Mammary epithelial cell (primary cell): ENCODE data around the gene CNOT2.

ENCODE experiments used
- EZH2 ChIP-seq: IDR thresholded peaks from 2 replicates; pipeline ENCODE4 v1.6.1; 2012; ENCODE audit warnings: low read length, inconsistent platforms, borderline replicate concordance
- TF ChIP-seq, protein P1 (sequence below), 2 donors: IDR thresholded peaks in 1 of 2; conservative IDR thresholded peaks in 1 of 2; 2 replicates each; pipeline ENCODE4 v1.5.1; 2011 to 2012; ENCODE audit warnings: inconsistent platforms in 2 of 2, low read length in 2 of 2, mild to moderate bottlenecking in 2 of 2, control low read depth in 1 of 2, low read depth in 1 of 2; ENCODE audit not compliant: insufficient read depth in 1 of 2; ENCODE audit errors: extremely low read depth in 1 of 2

- TF ChIP-seq, protein P1, sequence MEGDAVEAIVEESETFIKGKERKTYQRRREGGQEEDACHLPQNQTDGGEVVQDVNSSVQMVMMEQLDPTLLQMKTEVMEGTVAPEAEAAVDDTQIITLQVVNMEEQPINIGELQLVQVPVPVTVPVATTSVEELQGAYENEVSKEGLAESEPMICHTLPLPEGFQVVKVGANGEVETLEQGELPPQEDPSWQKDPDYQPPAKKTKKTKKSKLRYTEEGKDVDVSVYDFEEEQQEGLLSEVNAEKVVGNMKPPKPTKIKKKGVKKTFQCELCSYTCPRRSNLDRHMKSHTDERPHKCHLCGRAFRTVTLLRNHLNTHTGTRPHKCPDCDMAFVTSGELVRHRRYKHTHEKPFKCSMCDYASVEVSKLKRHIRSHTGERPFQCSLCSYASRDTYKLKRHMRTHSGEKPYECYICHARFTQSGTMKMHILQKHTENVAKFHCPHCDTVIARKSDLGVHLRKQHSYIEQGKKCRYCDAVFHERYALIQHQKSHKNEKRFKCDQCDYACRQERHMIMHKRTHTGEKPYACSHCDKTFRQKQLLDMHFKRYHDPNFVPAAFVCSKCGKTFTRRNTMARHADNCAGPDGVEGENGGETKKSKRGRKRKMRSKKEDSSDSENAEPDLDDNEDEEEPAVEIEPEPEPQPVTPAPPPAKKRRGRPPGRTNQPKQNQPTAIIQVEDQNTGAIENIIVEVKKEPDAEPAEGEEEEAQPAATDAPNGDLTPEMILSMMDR (conservative IDR thresholded peaks at IDR 0.05 in 1 of 2, IDR thresholded peaks at IDR 0.05 in 1 of 2; ENCODE audit: extremely low read depth in 1 of 2, insufficient read depth in 1 of 2, low read depth in 1 of 2, low read length in 2 of 2), result no peak
- TF ChIP-seq EZH2, result no peak
These were observed 155.6 kb downstream of the CNOT2 start for GRCh38 chr12:70398862-70399261.
